BE2C (cell line): ENCODE data around the gene RANGAP1.
"Not testable (repeated sequence)": the region's sequence is repeated elsewhere in the genome, so short reads cannot be mapped to it uniquely, and the experiment has no call there.

Source experiments
- DNase-seq: peaks from one replicate; pipeline ENCODE4 v3.0.0-alpha.2; 2020
- H3K27me3 ChIP-seq: fragments of 250-450 bp; sonication (Bioruptor Pico); 2 replicates; pipeline ENCODE4 v1.5.1; 2020; ENCODE audit warnings: mild to moderate bottlenecking
- H3K36me3 ChIP-seq: fragments of 250-450 bp; sonication (Bioruptor Pico); 2 replicates; pipeline ENCODE4 v1.5.1; 2020; ENCODE audit warnings: mild to moderate bottlenecking
- H3K4me1 ChIP-seq: fragments of 250-450 bp; sonication (Bioruptor Pico); 2 replicates; pipeline ENCODE4 v1.5.1; 2020
- H3K4me3 ChIP-seq: 2 replicates; pipeline ENCODE4 v1.5.1; 2011; ENCODE audit warnings: low read depth, low read length
- H3K9me3 ChIP-seq: fragments of 250-450 bp; sonication (Bioruptor Pico); 2 replicates; pipeline ENCODE4 v1.5.1; 2020
- CTCF ChIP-seq: IDR thresholded peaks from 2 replicates; pipeline ENCODE4 v1.5.1; 2012; ENCODE audit warnings: mild to moderate bottlenecking, low read depth, low read length

Gene RANGAP1

GRCh38 chr22:41260871-41261270 lies 25.1 kb downstream of the RANGAP1 start:
- no peak for DNase-seq
- Histone ChIP-seq H3K9me3 (no peaks in the 10 kb centered on the region), H3K4me3 (no peak overlapping the region), H3K4me1 (no peaks in the 10 kb centered on the region), H3K36me3 (peaks cover 97% of the 10 kb centered on the region), H3K27me3 (no peaks in the 10 kb centered on the region)
- TF ChIP-seq CTCF: no peak

GRCh38 chr22:41259756-41260155 lies 26.2 kb downstream of the RANGAP1 start:
- H3K36me3 ChIP-seq: peaks cover 96% of the 10 kb centered on the region
- not testable (repeated sequence) for DNase-seq, H3K27me3 ChIP-seq, H3K4me1 ChIP-seq, H3K9me3 ChIP-seq, H3K4me3 ChIP-seq

GRCh38 chr22:41257696-41258095 lies 28.3 kb downstream of the RANGAP1 start:
- Histone ChIP-seq H3K9me3 (no peaks in the 10 kb centered on the region), H3K4me1 (no peaks in the 10 kb centered on the region), H3K4me3 (no peak overlapping the region), H3K27me3 (no peaks in the 10 kb centered on the region), H3K36me3 (peaks cover 94% of the 10 kb centered on the region)
- DNase-seq: no peak
- no peak for TF ChIP-seq CTCF

- no peak for DNase-seq
- no peak overlapping the region for H3K4me3 ChIP-seq
- no peaks in the 10 kb centered on the region for H3K27me3 ChIP-seq
- H3K36me3 ChIP-seq: peaks cover 93% of the 10 kb centered on the region
- no peaks in the 10 kb centered on the region for H3K9me3 ChIP-seq
- no peaks in the 10 kb centered on the region for H3K4me1 ChIP-seq
- no peak for TF ChIP-seq CTCF
These were observed 29.4 kb downstream of the RANGAP1 start for GRCh38 chr22:41256254-41257253.

GRCh38 chr22:41254230-41254629 lies 31.8 kb downstream of the RANGAP1 start:
- H3K36me3 ChIP-seq: peaks cover 94% of the 10 kb centered on the region
- H3K27me3 ChIP-seq: no peaks in the 10 kb centered on the region
- H3K4me1 ChIP-seq: no peaks in the 10 kb centered on the region
- no peak for DNase-seq
- TF ChIP-seq CTCF: no peak
- no peak overlapping the region for H3K4me3 ChIP-seq
- no peaks in the 10 kb centered on the region for H3K9me3 ChIP-seq

- no peaks in the 10 kb centered on the region for H3K4me1 ChIP-seq
- H3K9me3 ChIP-seq: no peaks in the 10 kb centered on the region
- no peak overlapping the region for H3K4me3 ChIP-seq
- DNase-seq: no peak
- TF ChIP-seq CTCF: no peak
- no peaks in the 10 kb centered on the region for H3K27me3 ChIP-seq
- H3K36me3 ChIP-seq: peaks cover 93% of the 10 kb centered on the region
These were observed 33.6 kb downstream of the RANGAP1 start for GRCh38 chr22:41252365-41252764.
